Activated naive CD8-positive, alpha-beta T cell (primary cell): ENCODE results near the gene PDCD11.
A peak's percentile ranks its signal among the peaks of the same experiment; 100 is the strongest.
"Not testable (repeated sequence)": the region's sequence is repeated elsewhere in the genome, so short reads cannot be mapped to it uniquely, and the experiment has no call there.

Experiments used
- H3K27ac Mint-ChIP-seq: one replicate; pipeline ENCODE4 v1.8.0; 2021; ENCODE audit warnings: mixed read lengths
- H3K27me3 Mint-ChIP-seq: one replicate; pipeline ENCODE4 v1.8.0; 2021; ENCODE audit warnings: mixed read lengths
- H3K36me3 Mint-ChIP-seq: one replicate; pipeline ENCODE4 v1.8.0; 2021; ENCODE audit warnings: mixed read lengths
- H3K4me1 Mint-ChIP-seq: one replicate; pipeline ENCODE4 v1.8.0; 2021; ENCODE audit warnings: low read depth, mixed read lengths
- H3K4me3 Mint-ChIP-seq: one replicate; pipeline ENCODE4 v1.8.0; 2021; ENCODE audit warnings: mild to moderate bottlenecking, mixed read lengths
- H3K9me3 Mint-ChIP-seq: one replicate; pipeline ENCODE4 v1.8.0; 2021; ENCODE audit warnings: low read depth, mixed read lengths

Gene PDCD11

GRCh38 chr10:103470761-103471653 lies 74.6 kb downstream of the PDCD11 start:
- H3K27ac Mint-ChIP-seq: peak overlapping the region; percentile 87
- no peaks in the 10 kb centered on the region for H3K27me3 Mint-ChIP-seq
- peak overlapping the region; percentile 46 for H3K4me3 Mint-ChIP-seq
- H3K36me3 Mint-ChIP-seq: no peaks in the 10 kb centered on the region
- no peaks in the 10 kb centered on the region for H3K9me3 Mint-ChIP-seq
- H3K4me1 Mint-ChIP-seq: peaks cover 38% of the 10 kb centered on the region

GRCh38 chr10:103472005-103472404 lies 75.6 kb downstream of the PDCD11 start:
- peak overlapping the region; percentile 34 for H3K27ac Mint-ChIP-seq
- no peak overlapping the region for H3K4me3 Mint-ChIP-seq
- H3K4me1 Mint-ChIP-seq: peaks cover 38% of the 10 kb centered on the region
- no peaks in the 10 kb centered on the region for H3K9me3 Mint-ChIP-seq
- H3K27me3 Mint-ChIP-seq: no peaks in the 10 kb centered on the region
- no peaks in the 10 kb centered on the region for H3K36me3 Mint-ChIP-seq

- Mint-ChIP-seq H3K4me1 (peaks cover 32% of the 10 kb centered on the region), H3K27ac (no peak overlapping the region), H3K4me3 (no peak overlapping the region), H3K9me3 (no peaks in the 10 kb centered on the region), H3K36me3 (no peaks in the 10 kb centered on the region), H3K27me3 (no peaks in the 10 kb centered on the region)
These were observed 76.8 kb downstream of the PDCD11 start for GRCh38 chr10:103473261-103473671.

DNA sequence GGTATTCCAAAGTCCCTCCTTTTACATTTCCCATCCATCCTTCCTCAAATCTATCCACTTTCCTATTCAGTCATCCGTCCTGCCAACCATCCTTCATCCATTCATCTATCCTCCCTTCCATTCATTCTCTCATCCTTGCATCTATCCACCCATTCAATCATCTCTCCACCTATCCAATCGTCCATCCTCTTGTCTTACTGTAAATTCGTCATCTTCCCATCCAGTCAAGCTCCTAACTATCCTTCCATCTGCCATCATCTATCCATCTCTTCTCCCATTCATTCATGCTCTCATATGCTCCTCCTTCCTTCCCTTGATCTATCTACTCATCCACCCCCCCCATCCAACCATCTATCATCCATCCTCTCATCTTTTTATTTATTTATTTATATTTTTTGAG lies 77.7 kb downstream of the PDCD11 start:
- H3K27ac Mint-ChIP-seq: no peak overlapping the region

GRCh38 chr10:103475437-103475836 lies 79.0 kb downstream of the PDCD11 start:
- H3K4me3 Mint-ChIP-seq: no peak overlapping the region
- H3K9me3 Mint-ChIP-seq: no peaks in the 10 kb centered on the region
- H3K27me3 Mint-ChIP-seq: no peaks in the 10 kb centered on the region
- no peaks in the 10 kb centered on the region for H3K36me3 Mint-ChIP-seq
- peaks cover 22% of the 10 kb centered on the region for H3K4me1 Mint-ChIP-seq
- H3K27ac Mint-ChIP-seq: no peak overlapping the region

More for the DNA sequence above, 77.7 kb downstream of the PDCD11 start:
- H3K36me3 Mint-ChIP-seq: no peaks in the 10 kb centered on the region
- peaks cover 32% of the 10 kb centered on the region for H3K4me1 Mint-ChIP-seq
- no peaks in the 10 kb centered on the region for H3K9me3 Mint-ChIP-seq
- H3K27me3 Mint-ChIP-seq: no peaks in the 10 kb centered on the region
- no peak overlapping the region for H3K4me3 Mint-ChIP-seq

- H3K9me3 Mint-ChIP-seq: no peaks in the 10 kb centered on the region
These were observed 79.8 kb downstream of the PDCD11 start for GRCh38 chr10:103476046-103476768.

DNA sequence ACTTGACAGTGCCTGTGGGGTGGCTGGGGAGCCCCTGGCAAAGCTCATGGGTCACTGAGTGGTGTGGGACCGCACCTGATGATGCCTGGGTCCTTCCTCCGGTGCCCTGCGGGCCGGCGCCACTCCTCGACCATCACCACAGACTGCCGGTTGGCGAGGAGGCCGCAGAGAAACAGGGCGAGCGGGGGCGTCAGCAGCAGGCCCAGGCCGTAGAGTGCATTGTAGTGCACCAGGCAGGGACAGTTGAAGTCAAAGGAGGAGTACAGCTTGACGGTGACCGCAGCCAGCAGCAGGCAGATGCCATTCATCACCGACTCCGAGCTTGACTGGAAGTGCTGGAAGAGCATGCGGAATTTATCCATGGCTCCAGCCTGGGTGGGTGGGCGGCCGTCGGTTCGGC lies 82.2 kb downstream of the PDCD11 start:
- H3K27me3 Mint-ChIP-seq: no peaks in the 10 kb centered on the region
- no peak overlapping the region for H3K4me3 Mint-ChIP-seq
- H3K4me1 Mint-ChIP-seq: peaks cover 2% of the 10 kb centered on the region
- H3K27ac Mint-ChIP-seq: no peak overlapping the region
- no peaks in the 10 kb centered on the region for H3K9me3 Mint-ChIP-seq
- no peaks in the 10 kb centered on the region for H3K36me3 Mint-ChIP-seq

More at GRCh38 chr10:103476046-103476768, 79.8 kb downstream of the PDCD11 start:
- H3K36me3 Mint-ChIP-seq: no peaks in the 10 kb centered on the region
- H3K4me1 Mint-ChIP-seq: peaks cover 14% of the 10 kb centered on the region
- H3K27ac Mint-ChIP-seq: no peak overlapping the region
- H3K27me3 Mint-ChIP-seq: no peaks in the 10 kb centered on the region
- H3K4me3 Mint-ChIP-seq: no peak overlapping the region

- Mint-ChIP-seq H3K27ac (no peak within 1 kb of the TSS), H3K9me3 (no peaks in the 10 kb centered on the region), H3K36me3 (no peaks in the 10 kb centered on the region), H3K4me1 (peaks cover 2% of the 10 kb centered on the region), H3K27me3 (no peaks in the 10 kb centered on the region), H3K4me3 (no peak within 1 kb of the TSS)
These were observed 82.7 kb downstream of the PDCD11 start, which contains the start of gene CALHM3 for GRCh38 chr10:103479135-103479534. TSS of gene CALHM3 (minus strand) at chr10:103479240. CDS start at chr10:103479032, 208 bp downstream.

GRCh38 chr10:103480521-103480920 lies 84.1 kb downstream of the PDCD11 start:
- no peaks in the 10 kb centered on the region for H3K27me3 Mint-ChIP-seq
- no peak overlapping the region for H3K27ac Mint-ChIP-seq
- H3K4me1 Mint-ChIP-seq: peaks cover 2% of the 10 kb centered on the region
- no peaks in the 10 kb centered on the region for H3K36me3 Mint-ChIP-seq
- H3K4me3 Mint-ChIP-seq: no peak overlapping the region
- H3K9me3 Mint-ChIP-seq: no peaks in the 10 kb centered on the region

GRCh38 chr10:103481974-103482531 lies 85.6 kb downstream of the PDCD11 start:
- Mint-ChIP-seq H3K27ac (no peak overlapping the region), H3K36me3 (no peaks in the 10 kb centered on the region)

GRCh38 chr10:103486635-103487409 lies 90.4 kb downstream of the PDCD11 start:
- H3K27me3 Mint-ChIP-seq, H3K36me3 Mint-ChIP-seq, H3K4me3 Mint-ChIP-seq, H3K27ac Mint-ChIP-seq, H3K9me3 Mint-ChIP-seq: not testable (repeated sequence)
- peaks cover 19% of the 10 kb centered on the region for H3K4me1 Mint-ChIP-seq

More at GRCh38 chr10:103481974-103482531, 85.6 kb downstream of the PDCD11 start:
- Mint-ChIP-seq H3K4me3 (no peak overlapping the region), H3K27me3 (peaks cover 1% of the 10 kb centered on the region), H3K4me1 (peaks cover 4% of the 10 kb centered on the region), H3K9me3 (no peaks in the 10 kb centered on the region)

- H3K36me3 Mint-ChIP-seq: no peaks in the 10 kb centered on the region
- H3K27ac Mint-ChIP-seq: no peak overlapping the region
- H3K4me3 Mint-ChIP-seq: no peak overlapping the region
- H3K4me1 Mint-ChIP-seq: peaks cover 22% of the 10 kb centered on the region
- H3K27me3 Mint-ChIP-seq: peaks cover 1% of the 10 kb centered on the region
- H3K9me3 Mint-ChIP-seq: no peaks in the 10 kb centered on the region
These were observed 90.9 kb downstream of the PDCD11 start for GRCh38 chr10:103487410-103487708.

GRCh38 chr10:103490986-103491314 lies 94.5 kb downstream of the PDCD11 start:
- peaks cover 32% of the 10 kb centered on the region for H3K4me1 Mint-ChIP-seq
- no peaks in the 10 kb centered on the region for H3K36me3 Mint-ChIP-seq
- H3K27me3 Mint-ChIP-seq: peaks cover 15% of the 10 kb centered on the region
- H3K9me3 Mint-ChIP-seq: no peaks in the 10 kb centered on the region
- H3K27ac Mint-ChIP-seq: no peak overlapping the region
- no peak overlapping the region for H3K4me3 Mint-ChIP-seq

- Mint-ChIP-seq H3K36me3 (no peaks in the 10 kb centered on the region), H3K9me3 (no peaks in the 10 kb centered on the region)
These were observed 95.4 kb downstream of the PDCD11 start for GRCh38 chr10:103491729-103492364.

More at GRCh38 chr10:103491729-103492364, 95.4 kb downstream of the PDCD11 start:
- H3K27ac Mint-ChIP-seq: no peak overlapping the region
- H3K27me3 Mint-ChIP-seq: peaks cover 17% of the 10 kb centered on the region
- peak overlapping the region; percentile 0 for H3K4me3 Mint-ChIP-seq
- H3K4me1 Mint-ChIP-seq: peaks cover 32% of the 10 kb centered on the region
